Upper lobe of left lung (tissue), 4 donors: ENCODE data around the gene PSMD1.

Experiments used
- EP300 ChIP-seq, 4 donors: sonication (generic); formaldehyde crosslinking; IDR thresholded peaks; one replicate each; pipeline ENCODE4 v1.5.1; 2017; ENCODE audit warnings: antibody characterized with exemption in 4 of 4, control low read depth in 2 of 4
- POLR2A ChIP-seq, 4 donors: fragments of 450-650 bp; IDR thresholded peaks; one replicate each; pipeline ENCODE4 v1.5.1; 2016 to 2017; ENCODE audit warnings: antibody characterized with exemption in 4 of 4, mild to moderate bottlenecking in 2 of 4
- POLR2AphosphoS5 ChIP-seq, 2 donors: sonication (generic); formaldehyde crosslinking; IDR thresholded peaks; one replicate each; pipeline ENCODE4 v1.5.1; 2017; ENCODE audit warnings: antibody characterized with exemption in 2 of 2
- TF ChIP-seq, protein P1 (sequence below), 6 experiments: fragments of 450-650 bp in 4 of 6; fragments of 200-600 bp in 2 of 6; sonication (generic) in 2 of 6; IDR thresholded peaks; one replicate each; pipeline ENCODE4 v1.5.1; 2016 to 2019; ENCODE audit warnings: antibody characterized with exemption in 6 of 6

DNA sequence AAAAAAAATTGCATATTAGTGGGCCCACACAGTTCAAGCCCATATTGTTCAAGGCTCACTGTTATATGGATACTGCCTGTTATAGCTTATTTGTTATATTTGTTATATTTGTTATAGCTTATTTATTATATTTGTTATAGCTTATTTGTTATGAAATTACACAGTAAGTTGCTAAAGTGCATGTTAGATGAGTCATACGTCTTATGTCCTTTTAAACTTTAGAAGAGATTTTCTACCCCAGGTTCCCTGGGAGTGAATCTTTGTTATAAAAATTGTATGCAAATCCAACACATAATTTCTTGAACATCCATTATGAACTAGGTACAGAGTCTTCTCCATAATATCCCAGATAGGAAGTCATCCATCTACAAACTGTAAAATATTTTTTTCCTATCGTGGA is 46.1 kb downstream of the PSMD1 start:
- TF ChIP-seq, protein P1, sequence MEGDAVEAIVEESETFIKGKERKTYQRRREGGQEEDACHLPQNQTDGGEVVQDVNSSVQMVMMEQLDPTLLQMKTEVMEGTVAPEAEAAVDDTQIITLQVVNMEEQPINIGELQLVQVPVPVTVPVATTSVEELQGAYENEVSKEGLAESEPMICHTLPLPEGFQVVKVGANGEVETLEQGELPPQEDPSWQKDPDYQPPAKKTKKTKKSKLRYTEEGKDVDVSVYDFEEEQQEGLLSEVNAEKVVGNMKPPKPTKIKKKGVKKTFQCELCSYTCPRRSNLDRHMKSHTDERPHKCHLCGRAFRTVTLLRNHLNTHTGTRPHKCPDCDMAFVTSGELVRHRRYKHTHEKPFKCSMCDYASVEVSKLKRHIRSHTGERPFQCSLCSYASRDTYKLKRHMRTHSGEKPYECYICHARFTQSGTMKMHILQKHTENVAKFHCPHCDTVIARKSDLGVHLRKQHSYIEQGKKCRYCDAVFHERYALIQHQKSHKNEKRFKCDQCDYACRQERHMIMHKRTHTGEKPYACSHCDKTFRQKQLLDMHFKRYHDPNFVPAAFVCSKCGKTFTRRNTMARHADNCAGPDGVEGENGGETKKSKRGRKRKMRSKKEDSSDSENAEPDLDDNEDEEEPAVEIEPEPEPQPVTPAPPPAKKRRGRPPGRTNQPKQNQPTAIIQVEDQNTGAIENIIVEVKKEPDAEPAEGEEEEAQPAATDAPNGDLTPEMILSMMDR (IDR thresholded peaks at IDR 0.05), result no peak
- TF ChIP-seq POLR2A (IDR thresholded peaks at IDR 0.05) (no peak), POLR2AphosphoS5 (IDR thresholded peaks at IDR 0.05) (no peak), EP300 (IDR thresholded peaks at IDR 0.05) (no peak)
